IMR-90 (cell line): ENCODE measurements around the gene STEAP3. TPM values are rescaled to one million over a fixed set of nuclear protein-coding genes. Genes with fewer than 3 reads are reported as not detected.

Source experiments
- ATAC-seq: fragments of 200-7000 bp; cut with Tn5 transposase; 2 replicates; pipeline ENCODE4 v1.9.1; 2020; ENCODE audit warnings: low read depth, mild to moderate bottlenecking, moderate library complexity
- BruUV-seq: library from RNA; stranded (reverse); fragments of 400-500 nt; replicated peaks from 2 replicates; lab custom pipeline; 2021; lab: Mats Ljungman, UMichigan
- CTCF ChIA-PET: fragments of 300-600 bp; formaldehyde crosslinking; extraction: SDS; loops from one replicate; lab custom pipeline; 2021; ENCODE audit warnings: antibody characterized with exemption; lab: Yijun Ruan, JAX
- POLR2A ChIA-PET: fragments of 300-600 bp; sonication (Branson Sonifier 250); formaldehyde crosslinking; loops from one replicate; lab custom pipeline; 2022; ENCODE audit warnings: antibody characterized with exemption; ENCODE audit not compliant: unreplicated experiment; lab: Charles Lee
- DNase-seq: peaks from one replicate; pipeline ENCODE4 v3.0.0; 2013
- H2AFZ ChIP-seq: replicated peaks from 2 replicates; pipeline ENCODE3; 2013; ENCODE audit warnings: low read length, mild to moderate bottlenecking; ENCODE audit not compliant: poor library complexity
- H2AK5ac ChIP-seq: 2 replicates; pipeline ENCODE4 v1.6.1; 2013; ENCODE audit warnings: low read depth, low read length, inconsistent platforms
- H2AK9ac ChIP-seq: replicated peaks from 2 replicates; pipeline ENCODE3; 2013; ENCODE audit warnings: mild to moderate bottlenecking, low read depth, low read length, moderate library complexity; ENCODE audit not compliant: poor library complexity
- H2BK120ac ChIP-seq: 2 replicates; pipeline ENCODE4 v1.6.1; 2013; ENCODE audit warnings: low read depth, low read length, inconsistent platforms
- H2BK15ac ChIP-seq: 3 replicates; pipeline ENCODE4 v1.6.1; 2013; ENCODE audit warnings: low read depth, low read length, inconsistent platforms
- H2BK20ac ChIP-seq: 2 replicates; pipeline ENCODE4 v1.6.1; 2013; ENCODE audit warnings: low read depth, mild to moderate bottlenecking, inconsistent platforms, low read length, moderate library complexity
- H2BK5ac ChIP-seq: 2 replicates; pipeline ENCODE4 v1.6.1; 2013; ENCODE audit warnings: mild to moderate bottlenecking, low read depth, low read length, inconsistent platforms; ENCODE audit not compliant: poor library complexity, severe bottlenecking
- H3K14ac ChIP-seq: replicated peaks from 2 replicates; pipeline ENCODE4 v1.6.1; 2013; ENCODE audit warnings: low read depth, low read length, inconsistent platforms
- H3K18ac ChIP-seq: 2 replicates; pipeline ENCODE4 v1.6.1; 2013; ENCODE audit warnings: low read depth, low read length, control low read depth
- H3K23ac ChIP-seq: 2 replicates; pipeline ENCODE4 v1.6.1; 2013; ENCODE audit warnings: low read depth, low read length, inconsistent platforms
- H3K27ac ChIP-seq: 2 replicates; pipeline ENCODE4 v1.5.1; 2013; ENCODE audit warnings: mild to moderate bottlenecking, control low read depth, low read length; ENCODE audit not compliant: insufficient read depth
- H3K27me3 ChIP-seq: 2 replicates; pipeline ENCODE4 v1.6.1; 2013; ENCODE audit warnings: low read length; ENCODE audit not compliant: control insufficient read depth, insufficient read depth
- H3K36me3 ChIP-seq: 2 replicates; pipeline ENCODE4 v1.6.1; 2013; ENCODE audit warnings: low read length, mixed read lengths; ENCODE audit not compliant: control insufficient read depth, insufficient read depth
- H3K4ac ChIP-seq: 2 replicates; pipeline ENCODE4 v1.6.1; 2013; ENCODE audit warnings: low read depth, low read length, inconsistent platforms
- H3K4me1 ChIP-seq: 2 replicates; pipeline ENCODE4 v1.6.1; 2013; ENCODE audit warnings: low read length, mixed read lengths; ENCODE audit not compliant: control insufficient read depth, insufficient read depth
- H3K4me2 ChIP-seq: 2 replicates; pipeline ENCODE4 v1.6.1; 2013; ENCODE audit warnings: low read depth, mild to moderate bottlenecking, control low read depth, low read length, moderate library complexity
- H3K4me3 ChIP-seq: 2 replicates; pipeline ENCODE4 v1.5.1; 2013; ENCODE audit warnings: low read depth, mild to moderate bottlenecking, control low read depth, low read length, moderate library complexity; ENCODE audit not compliant: insufficient read depth
- H3K56ac ChIP-seq: 2 replicates; pipeline ENCODE4 v1.6.1; 2013; ENCODE audit warnings: low read length, inconsistent platforms; ENCODE audit not compliant: insufficient read depth; ENCODE audit errors: extremely low read depth
- H3K79me1 ChIP-seq, 2 experiments: 2 replicates each; pipeline ENCODE4 v1.6.1; 2013; ENCODE audit warnings: low read length in 2 of 2, inconsistent platforms in 1 of 2, low read depth in 1 of 2
- H3K9ac ChIP-seq: 2 replicates; pipeline ENCODE4 v1.6.1; 2013; ENCODE audit warnings: low read depth, low read length, control low read depth
- H3K9me1 ChIP-seq: 2 replicates; pipeline ENCODE4 v1.6.1; 2013; ENCODE audit warnings: low read length, inconsistent platforms; ENCODE audit not compliant: insufficient read depth
- H3K9me3 ChIP-seq: 2 replicates; pipeline ENCODE4 v1.6.1; 2013; ENCODE audit warnings: low read length; ENCODE audit not compliant: control insufficient read depth, insufficient read depth
- H4K20me1 ChIP-seq: 2 replicates; pipeline ENCODE4 v1.6.1; 2013; ENCODE audit warnings: low read length, inconsistent platforms; ENCODE audit not compliant: insufficient read depth
- H4K5ac ChIP-seq: 2 replicates; pipeline ENCODE4 v1.6.1; 2013; ENCODE audit warnings: mild to moderate bottlenecking, low read depth, low read length, control low read depth
- H4K8ac ChIP-seq, 2 experiments: 2 replicates each; pipeline ENCODE4 v1.6.1; 2013; ENCODE audit warnings: low read depth in 2 of 2, low read length in 2 of 2, control low read depth in 1 of 2, inconsistent platforms in 1 of 2
- H4K91ac ChIP-seq: 2 replicates; pipeline ENCODE4 v1.6.1; 2013; ENCODE audit warnings: low read depth, low read length, inconsistent platforms; ENCODE audit not compliant: insufficient read depth
- BHLHE40 ChIP-seq: fragments of 150-350 bp; IDR thresholded peaks from 2 replicates; pipeline ENCODE4 v1.6.1; 2016; ENCODE audit warnings: mild to moderate bottlenecking, low read depth, low read length
- CEBPB ChIP-seq: IDR thresholded peaks from 2 replicates; pipeline ENCODE4 v1.6.1; 2012; ENCODE audit warnings: low read depth, low read length, improper control_type of control experiment
- CHD1 ChIP-seq: IDR thresholded peaks from 2 replicates; pipeline ENCODE4 v1.6.1; 2012; ENCODE audit warnings: low read depth, low read length, improper control_type of control experiment
- FOS ChIP-seq: fragments of 150-350 bp; IDR thresholded peaks from 2 replicates; pipeline ENCODE4 v1.6.1; 2016; ENCODE audit warnings: low read depth, low read length
- MAFK ChIP-seq: IDR thresholded peaks from 2 replicates; pipeline ENCODE4 v1.6.1; 2012; ENCODE audit warnings: low read depth, low read length, improper control_type of control experiment
- MAZ ChIP-seq: IDR thresholded peaks from 2 replicates; pipeline ENCODE4 v1.6.1; 2012; ENCODE audit warnings: low read depth, mild to moderate bottlenecking, low read length, improper control_type of control experiment, moderate library complexity, borderline replicate concordance
- MXI1 ChIP-seq: IDR thresholded peaks from 2 replicates; pipeline ENCODE4 v1.6.1; 2012; ENCODE audit warnings: low read depth, mild to moderate bottlenecking, low read length, moderate library complexity, borderline replicate concordance
- NFE2L2 ChIP-seq: fragments of 150-350 bp; IDR thresholded peaks from 2 replicates; pipeline ENCODE4 v1.6.1; 2016; ENCODE audit warnings: low read depth, mild to moderate bottlenecking, low read length
- POLR2A ChIP-seq: IDR thresholded peaks from 2 replicates; pipeline ENCODE4 v1.6.1; 2012; ENCODE audit warnings: mild to moderate bottlenecking, low read depth, low read length
- RAD21 ChIP-seq: IDR thresholded peaks from 2 replicates; pipeline ENCODE4 v1.6.1; 2012; ENCODE audit warnings: low read length, improper control_type of control experiment
- RCOR1 ChIP-seq: IDR thresholded peaks from 2 replicates; pipeline ENCODE4 v1.6.1; 2012; ENCODE audit warnings: mild to moderate bottlenecking, low read length, improper control_type of control experiment; ENCODE audit not compliant: insufficient replicate concordance
- RFX5 ChIP-seq: IDR thresholded peaks from 2 replicates; pipeline ENCODE4 v1.8.0; 2012; ENCODE audit warnings: low read depth, mild to moderate bottlenecking, low read length, moderate library complexity
- SMC3 ChIP-seq: fragments of 150-350 bp; IDR thresholded peaks from 2 replicates; pipeline ENCODE4 v1.6.1; 2016; ENCODE audit warnings: low read depth, mild to moderate bottlenecking, antibody characterized with exemption, low read length, moderate library complexity
- WGBS, 2 experiments: methylation state at CpG; one replicate each; pipeline versions ENCODE4 v1.1.5 to v1.1.7; 2013; ENCODE audit warnings: missing lambda C conversion rate in 2 of 2; ENCODE audit not compliant: insufficient read length in 1 of 2; ENCODE audit errors: extremely low coverage in 2 of 2; 5-methylcytosine and 5-hydroxymethylcytosine counted together
- dilution Hi-C: fragments of 300-500 bp; cut with HindIII; formaldehyde crosslinking; loops from one replicate; pipeline ENCODE4 v1.14.3; 2018; ENCODE audit warnings: low sequenced_read_pairs; ENCODE audit not compliant: unreplicated experiment
- in situ Hi-C: fragments of 300-500 bp; cut with MboI; formaldehyde crosslinking; loops from 3 replicates; pipeline ENCODE4 v1.14.3; 2019; ENCODE audit warnings: low sequenced_read_pairs, inconsistent platforms, mixed read lengths
- intact Hi-C: fragments of 100-400 bp; cut with micrococcal nuclease; formaldehyde crosslinking; loops from 2 replicates; pipeline ENCODE4 v1.10.0; 2022
- polyA plus RNA-seq, 3 experiments: library from polyadenylated mRNA; depleted of rRNA; stranded (reverse); fragments of >200 nt; gene quantifications; 2 replicates each; pipeline ENCODE4 v1.2.3, GENCODE V29; 2012; ENCODE audit warnings: low replicate concordance in 1 of 3
- total RNA-seq: library from RNA; depleted of rRNA; stranded (reverse); fragments of >200 nt; gene quantifications from 2 replicates; pipeline ENCODE4 v1.2.3, GENCODE V29; 2012
- TF ChIP-seq, protein P1 (sequence below): fragments of 150-350 bp; IDR thresholded peaks from 2 replicates; pipeline ENCODE4 v1.6.1; 2017; ENCODE audit warnings: mild to moderate bottlenecking, antibody characterized with exemption, low read length, low read depth
- TF ChIP-seq, protein P2 (sequence below): fragments of 150-350 bp; IDR thresholded peaks from 2 replicates; pipeline ENCODE4 v1.6.1; 2016; ENCODE audit warnings: low read depth, mild to moderate bottlenecking, low read length, moderate library complexity, borderline replicate concordance
- TF ChIP-seq, protein P3 (sequence below): conservative IDR thresholded peaks from 2 replicates; pipeline ENCODE4 v1.5.1; 2012; ENCODE audit warnings: mild to moderate bottlenecking, low read depth, low read length, improper control_type of control experiment

The STEAP3 gene
- total and polyA plus RNA-seq, 2 of the 4 experiments (the other 2 are of a cell fraction), result 19.4 to 43.9 TPM

DNA sequence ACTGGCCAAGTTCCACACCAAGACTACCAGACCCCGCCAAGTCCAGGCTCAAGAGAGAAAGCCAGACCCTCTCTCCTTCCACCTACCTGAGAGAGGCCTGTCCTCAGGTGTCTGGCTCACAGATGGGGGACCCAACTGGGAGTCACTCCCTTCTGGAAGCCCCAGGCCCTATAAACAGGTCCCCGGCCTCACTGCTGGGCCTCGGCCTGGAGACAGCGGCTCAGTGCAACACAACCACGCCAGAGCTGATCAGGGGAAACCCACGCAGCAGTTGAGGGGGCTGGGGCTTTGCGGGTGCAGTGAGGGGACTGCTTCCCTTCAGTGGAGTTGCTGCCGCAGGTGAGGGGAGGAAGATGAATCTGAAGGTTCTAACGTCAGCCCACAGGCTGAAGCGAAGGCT, 42.2 kb upstream of the STEAP3 start:
- no peaks in the 10 kb centered on the region for H4K20me1 ChIP-seq
- in situ Hi-C loops, result no loop called here
- no peaks in the 10 kb centered on the region for H3K4me1 ChIP-seq
- no TSS peak for BruUV-seq
- H3K4me3 ChIP-seq, result no peak overlapping the region
- H3K36me3 ChIP-seq, result no peaks in the 10 kb centered on the region
- dilution Hi-C loops, result no loop called here
- H3K18ac ChIP-seq, result no peak overlapping the region
- H3K9me3 ChIP-seq, result no peaks in the 10 kb centered on the region
- no peak overlapping the region for H2BK5ac ChIP-seq
- H3K14ac ChIP-seq, result no peak overlapping the region
- no peak overlapping the region for H3K9ac ChIP-seq
- 74% methylated on average over 7 of the region's 10 CpGs; no CpG with 5 or more reads in 1 of the 2 experiments for WGBS, 2 experiments
- no peak overlapping the region for H2AFZ ChIP-seq
- H3K79me1 ChIP-seq, result no peaks in the 10 kb centered on the region
- H3K27me3 ChIP-seq, result peaks cover under 1% of the 10 kb centered on the region; the same call in 1 of the 2 replicates
- no peak overlapping the region for H2AK9ac ChIP-seq
- POLR2A ChIA-PET, result no interaction called here
- no peak overlapping the region for H3K4me2 ChIP-seq
- intact Hi-C loops, result no loop called here
- no peak overlapping the region for H2BK15ac ChIP-seq
- no peak overlapping the region for H2AK5ac ChIP-seq
- DNase-seq (no peak), ATAC-seq (no peak)
- H4K91ac ChIP-seq, result no peak overlapping the region
- H2BK20ac ChIP-seq, result no peak overlapping the region
- no peak overlapping the region for H4K8ac ChIP-seq
- no peak overlapping the region for H3K56ac ChIP-seq
- H3K23ac ChIP-seq, result no peak overlapping the region
- H3K4ac ChIP-seq, result no peak overlapping the region
- no peak overlapping the region for H3K27ac ChIP-seq
- no peak overlapping the region for H2BK120ac ChIP-seq
- H4K5ac ChIP-seq, result no peak overlapping the region
- CTCF ChIA-PET, result no interaction called here
- TF ChIP-seq RFX5, result no peak
- TF ChIP-seq RAD21, result no peak
- TF ChIP-seq MAFK, result no peak
- TF ChIP-seq, protein P1, sequence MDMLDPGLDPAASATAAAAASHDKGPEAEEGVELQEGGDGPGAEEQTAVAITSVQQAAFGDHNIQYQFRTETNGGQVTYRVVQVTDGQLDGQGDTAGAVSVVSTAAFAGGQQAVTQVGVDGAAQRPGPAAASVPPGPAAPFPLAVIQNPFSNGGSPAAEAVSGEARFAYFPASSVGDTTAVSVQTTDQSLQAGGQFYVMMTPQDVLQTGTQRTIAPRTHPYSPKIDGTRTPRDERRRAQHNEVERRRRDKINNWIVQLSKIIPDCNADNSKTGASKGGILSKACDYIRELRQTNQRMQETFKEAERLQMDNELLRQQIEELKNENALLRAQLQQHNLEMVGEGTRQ, result no peak
- TF ChIP-seq, protein P2, sequence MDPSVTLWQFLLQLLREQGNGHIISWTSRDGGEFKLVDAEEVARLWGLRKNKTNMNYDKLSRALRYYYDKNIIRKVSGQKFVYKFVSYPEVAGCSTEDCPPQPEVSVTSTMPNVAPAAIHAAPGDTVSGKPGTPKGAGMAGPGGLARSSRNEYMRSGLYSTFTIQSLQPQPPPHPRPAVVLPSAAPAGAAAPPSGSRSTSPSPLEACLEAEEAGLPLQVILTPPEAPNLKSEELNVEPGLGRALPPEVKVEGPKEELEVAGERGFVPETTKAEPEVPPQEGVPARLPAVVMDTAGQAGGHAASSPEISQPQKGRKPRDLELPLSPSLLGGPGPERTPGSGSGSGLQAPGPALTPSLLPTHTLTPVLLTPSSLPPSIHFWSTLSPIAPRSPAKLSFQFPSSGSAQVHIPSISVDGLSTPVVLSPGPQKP, result no peak
- TF ChIP-seq, protein P3, sequence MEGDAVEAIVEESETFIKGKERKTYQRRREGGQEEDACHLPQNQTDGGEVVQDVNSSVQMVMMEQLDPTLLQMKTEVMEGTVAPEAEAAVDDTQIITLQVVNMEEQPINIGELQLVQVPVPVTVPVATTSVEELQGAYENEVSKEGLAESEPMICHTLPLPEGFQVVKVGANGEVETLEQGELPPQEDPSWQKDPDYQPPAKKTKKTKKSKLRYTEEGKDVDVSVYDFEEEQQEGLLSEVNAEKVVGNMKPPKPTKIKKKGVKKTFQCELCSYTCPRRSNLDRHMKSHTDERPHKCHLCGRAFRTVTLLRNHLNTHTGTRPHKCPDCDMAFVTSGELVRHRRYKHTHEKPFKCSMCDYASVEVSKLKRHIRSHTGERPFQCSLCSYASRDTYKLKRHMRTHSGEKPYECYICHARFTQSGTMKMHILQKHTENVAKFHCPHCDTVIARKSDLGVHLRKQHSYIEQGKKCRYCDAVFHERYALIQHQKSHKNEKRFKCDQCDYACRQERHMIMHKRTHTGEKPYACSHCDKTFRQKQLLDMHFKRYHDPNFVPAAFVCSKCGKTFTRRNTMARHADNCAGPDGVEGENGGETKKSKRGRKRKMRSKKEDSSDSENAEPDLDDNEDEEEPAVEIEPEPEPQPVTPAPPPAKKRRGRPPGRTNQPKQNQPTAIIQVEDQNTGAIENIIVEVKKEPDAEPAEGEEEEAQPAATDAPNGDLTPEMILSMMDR, result no peak
- no peak for TF ChIP-seq CHD1
- TF ChIP-seq CEBPB, result no peak
- no peak for TF ChIP-seq BHLHE40
- no peak for TF ChIP-seq NFE2L2
- TF ChIP-seq RCOR1, result no peak
- no peak for TF ChIP-seq MAZ
- no peak for TF ChIP-seq SMC3
- TF ChIP-seq POLR2A, result no peak
- TF ChIP-seq MXI1, result no peak
- TF ChIP-seq FOS, result no peak
- H3K9me1 ChIP-seq, result no peaks in the 10 kb centered on the region
